NCI-H82 (cell line): ENCODE data around the gene PKP4.
A peak's percentile ranks its signal among the peaks of the same experiment; 100 is the strongest.
"Not testable (repeated sequence)": the region's sequence is repeated elsewhere in the genome, so short reads cannot be mapped to it uniquely, and the experiment has no call there.

Experiments
- DNase-seq: peaks from one replicate; lab custom pipeline; 2025; lab: John Stamatoyannopoulos, UW

Gene PKP4

DNA sequence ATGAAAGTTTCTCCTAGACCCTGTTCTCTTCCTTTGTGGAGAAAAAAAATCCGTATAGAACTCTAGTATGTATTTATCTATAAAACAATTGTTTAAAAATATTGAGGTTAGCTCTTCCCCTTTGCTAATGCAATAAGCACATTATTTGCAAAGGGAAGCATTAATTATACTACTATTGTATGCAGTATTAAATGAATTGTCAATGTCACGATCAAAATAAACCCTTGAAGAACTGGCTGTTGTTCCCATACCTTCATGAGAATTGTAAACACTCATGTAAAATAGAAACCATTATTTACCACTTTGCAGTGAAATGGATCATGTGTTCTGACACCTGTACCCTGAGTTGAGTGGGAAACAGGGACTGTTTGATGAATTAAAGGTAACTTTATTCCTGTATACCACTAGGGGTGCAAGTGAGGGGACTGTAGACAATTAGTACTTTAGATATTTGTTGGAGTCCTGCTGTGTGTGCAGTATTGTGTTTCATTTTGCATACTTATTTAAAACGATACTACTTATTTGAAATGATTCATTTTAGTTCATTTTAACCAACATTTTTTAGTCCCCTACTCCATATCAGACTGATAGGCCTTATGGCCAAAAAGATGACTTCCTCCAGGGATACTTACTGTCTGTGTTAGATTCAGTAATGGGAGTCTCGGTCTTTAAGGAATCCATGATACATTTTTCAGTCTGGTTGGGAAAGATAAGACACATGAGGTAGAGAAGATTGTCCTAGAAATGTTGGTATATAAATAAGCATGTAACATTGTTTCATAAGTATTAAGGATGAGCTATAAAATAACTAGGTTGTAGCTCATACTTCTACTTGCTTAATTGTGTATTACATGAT lies 7.9 kb downstream of the PKP4 start:
- peak; percentile 42 for DNase-seq

- DNase-seq = no peak
These were observed 10.5 kb downstream of the PKP4 start for GRCh38 chr2:158467248-158467647.

- DNase-seq = not testable (repeated sequence)
These were observed 16.1 kb downstream of the PKP4 start for GRCh38 chr2:158472829-158473228.

- not testable (repeated sequence) for DNase-seq
These were observed 16.5 kb downstream of the PKP4 start for GRCh38 chr2:158473300-158473699.

DNA sequence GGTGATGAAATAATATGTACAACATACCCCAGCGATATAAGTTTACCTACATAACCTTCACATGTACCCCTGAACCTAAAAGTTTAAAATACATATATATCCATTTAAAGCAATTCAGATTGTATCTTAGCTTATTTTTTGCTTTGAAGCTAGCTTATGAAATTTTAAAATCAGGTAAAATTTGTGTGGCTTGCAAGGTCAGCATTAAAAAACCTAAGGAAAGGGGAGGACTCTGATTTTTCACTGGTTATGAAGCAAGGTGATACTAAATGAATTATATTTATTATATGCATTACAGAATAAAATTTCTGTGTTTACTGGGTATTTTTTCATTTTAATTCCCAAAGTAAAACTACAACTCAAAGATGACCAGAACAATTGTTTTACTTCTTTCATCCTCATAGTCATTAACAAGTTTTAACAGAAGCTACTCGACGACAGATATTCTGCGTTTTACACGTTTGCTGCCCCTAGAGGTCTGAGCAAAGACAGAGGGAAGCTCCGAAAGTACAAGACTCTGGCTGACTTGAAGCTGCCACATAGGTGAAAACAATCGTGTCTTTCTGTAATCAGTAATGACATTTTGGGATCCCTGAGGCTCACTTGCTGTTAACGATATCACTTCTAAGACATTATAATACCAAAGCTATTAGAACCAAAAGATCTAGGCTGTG lies 17.1 kb downstream of the PKP4 start:
- peak; percentile 43 for DNase-seq

- DNase-seq = not testable (repeated sequence)
These were observed 17.8 kb downstream of the PKP4 start for GRCh38 chr2:158474526-158475011.

DNA sequence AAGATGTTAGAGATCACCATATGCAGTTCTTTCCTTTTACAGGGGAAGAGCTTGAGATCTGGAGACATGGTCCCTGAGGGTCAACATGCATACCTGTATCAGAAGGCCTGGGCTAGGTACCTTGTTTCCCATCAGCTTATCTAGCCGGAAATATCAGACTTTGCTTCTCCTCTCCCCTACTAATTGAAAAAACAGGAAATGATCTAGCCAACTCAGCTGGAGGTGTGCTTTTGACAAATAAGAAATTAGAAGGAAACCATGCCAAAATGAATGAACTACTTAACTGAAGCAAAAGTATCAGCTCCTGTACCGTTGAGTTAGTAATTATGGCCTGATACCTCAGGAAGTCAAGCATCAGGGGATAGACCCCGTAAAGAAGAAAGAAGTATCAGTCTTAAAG lies 20.4 kb downstream of the PKP4 start:
- no peak for DNase-seq

DNA sequence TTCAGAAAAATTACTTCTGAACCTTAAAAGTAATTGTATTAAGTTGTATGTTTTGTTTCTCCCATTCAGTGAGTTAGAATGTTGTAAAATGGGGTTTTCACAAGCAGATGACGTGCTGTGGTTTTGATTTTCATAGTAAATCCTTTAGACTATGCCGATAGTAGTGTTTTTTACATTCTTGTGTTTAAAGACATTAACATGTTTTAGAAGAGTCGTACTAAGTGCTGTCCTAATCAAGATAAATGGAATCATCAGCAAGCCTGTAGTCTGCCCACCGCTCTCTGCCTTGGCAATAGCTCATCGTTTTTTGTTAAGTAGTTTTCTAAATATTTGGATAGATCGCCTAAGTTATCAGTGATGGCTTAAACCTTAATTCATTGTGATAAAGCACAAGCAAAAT lies 21.5 kb downstream of the PKP4 start:
- DNase-seq = no peak

DNA sequence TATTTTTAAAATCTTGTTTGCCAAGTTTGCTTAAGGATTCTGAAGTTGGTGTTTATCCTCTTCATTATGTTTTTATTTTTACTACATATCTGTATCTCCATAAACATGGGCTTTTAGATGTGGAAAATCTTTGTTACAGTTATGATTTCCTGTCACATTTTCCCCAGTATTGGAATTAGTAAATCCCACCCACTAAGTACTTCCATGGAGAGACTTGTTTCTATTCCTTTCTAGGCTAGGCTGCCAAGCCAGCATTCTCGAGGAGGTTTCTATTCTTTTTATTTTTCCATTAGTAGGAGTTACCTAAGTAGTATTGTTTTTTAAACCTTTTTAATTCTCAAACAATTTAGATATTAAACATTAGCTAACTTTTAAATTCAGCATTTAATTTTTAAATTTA lies 22.1 kb downstream of the PKP4 start:
- DNase-seq = no peak

DNA sequence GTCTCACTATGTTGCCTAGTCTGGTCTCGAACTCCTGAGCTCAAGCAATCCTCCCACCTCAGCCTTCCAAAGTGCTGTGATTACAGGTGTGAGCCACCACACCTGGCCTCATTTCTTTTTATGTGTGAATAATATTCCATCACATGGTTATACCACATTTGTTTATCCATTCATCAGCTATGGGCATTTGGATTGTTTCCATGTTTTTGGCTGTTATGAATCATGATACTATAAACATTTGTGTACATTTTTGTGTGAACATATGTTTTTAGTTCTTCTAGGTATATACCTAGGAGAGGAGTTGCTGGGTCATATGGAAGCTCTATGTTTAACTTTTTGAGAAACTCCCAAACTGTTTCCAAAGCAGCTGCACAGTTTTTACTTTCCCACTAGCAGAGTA lies 24.4 kb downstream of the PKP4 start:
- DNase-seq = no peak

DNA sequence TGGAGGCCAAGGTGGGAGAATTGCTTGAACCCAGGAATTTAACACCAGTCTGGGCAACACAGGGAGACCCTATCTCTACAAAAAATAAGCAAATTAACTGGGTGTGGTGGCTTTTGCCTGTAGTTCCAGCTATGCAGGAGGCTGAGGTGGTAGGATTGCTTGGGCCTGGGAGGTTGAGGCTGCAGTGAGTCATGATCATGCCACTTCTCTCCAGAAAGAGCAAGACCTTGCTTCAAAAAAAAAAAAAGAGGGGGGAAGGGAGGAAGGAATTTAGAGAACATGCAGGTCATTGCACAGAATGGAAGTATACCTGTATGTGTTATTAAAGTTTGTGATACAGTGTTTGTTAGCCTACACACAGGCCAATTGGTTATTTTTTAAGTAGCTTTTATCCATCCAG lies 25.8 kb downstream of the PKP4 start:
- DNase-seq = no peak

GRCh38 chr2:158484892-158485556 lies 28.3 kb downstream of the PKP4 start:
- DNase-seq = no peak

DNA sequence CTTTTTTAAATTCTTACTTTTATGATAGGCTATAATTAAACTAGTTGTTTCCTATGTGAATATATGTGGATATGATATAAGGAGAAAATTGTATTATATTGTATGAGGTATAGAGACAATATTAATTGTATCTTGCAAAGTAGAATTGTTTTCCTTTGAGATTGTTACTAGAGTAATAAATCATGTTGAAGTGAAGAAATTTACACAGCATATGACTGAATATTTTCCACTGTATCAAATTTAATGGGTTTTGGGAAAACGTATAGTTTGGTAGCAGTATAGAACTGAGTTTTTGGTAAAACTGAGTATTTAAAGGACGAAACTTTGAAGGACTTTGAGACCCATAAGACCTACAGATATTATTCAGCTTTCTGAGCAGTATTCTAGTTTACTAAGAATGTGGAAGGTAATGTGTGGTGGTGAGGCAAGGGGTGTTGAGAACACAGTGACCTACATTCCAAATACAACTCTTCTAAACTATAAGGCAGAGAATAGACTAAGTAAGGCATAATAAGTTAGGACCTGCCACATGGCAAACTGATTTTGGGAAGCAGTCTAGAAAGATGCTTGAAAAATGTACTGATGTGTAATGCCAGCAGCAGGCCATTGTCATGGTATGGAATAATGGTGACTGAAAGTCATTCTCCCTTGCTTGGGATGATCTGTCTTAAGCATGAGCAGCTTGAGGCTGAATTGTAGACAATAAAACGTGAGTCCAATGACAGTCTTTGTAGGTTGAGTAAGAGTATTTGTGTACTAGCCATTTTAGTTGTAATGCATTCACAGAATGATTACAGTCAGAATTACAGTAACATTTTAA lies 29.6 kb downstream of the PKP4 start:
- DNase-seq = no peak

- no peak for DNase-seq
These were observed 30.2 kb downstream of the PKP4 start for GRCh38 chr2:158486970-158487325.

DNA sequence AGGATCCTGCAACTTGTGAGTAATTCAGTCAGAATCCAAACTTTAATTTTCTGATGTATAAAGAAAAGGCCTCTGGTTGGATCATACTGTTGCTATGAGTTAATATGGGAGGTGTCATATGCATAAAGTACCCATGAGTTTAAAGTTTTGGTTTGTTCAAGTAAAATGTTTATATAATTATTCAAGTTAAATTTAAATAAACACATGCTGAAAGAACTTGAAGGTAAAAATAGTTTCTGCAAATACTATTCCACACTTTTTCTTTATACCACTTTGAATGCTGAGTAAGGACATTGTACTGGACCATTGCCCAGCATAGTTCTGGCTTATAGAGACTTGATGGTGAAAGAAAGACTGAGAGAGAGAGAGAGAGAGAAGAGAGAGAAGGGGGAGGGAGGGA lies 30.7 kb downstream of the PKP4 start:
- no peak for DNase-seq

DNA sequence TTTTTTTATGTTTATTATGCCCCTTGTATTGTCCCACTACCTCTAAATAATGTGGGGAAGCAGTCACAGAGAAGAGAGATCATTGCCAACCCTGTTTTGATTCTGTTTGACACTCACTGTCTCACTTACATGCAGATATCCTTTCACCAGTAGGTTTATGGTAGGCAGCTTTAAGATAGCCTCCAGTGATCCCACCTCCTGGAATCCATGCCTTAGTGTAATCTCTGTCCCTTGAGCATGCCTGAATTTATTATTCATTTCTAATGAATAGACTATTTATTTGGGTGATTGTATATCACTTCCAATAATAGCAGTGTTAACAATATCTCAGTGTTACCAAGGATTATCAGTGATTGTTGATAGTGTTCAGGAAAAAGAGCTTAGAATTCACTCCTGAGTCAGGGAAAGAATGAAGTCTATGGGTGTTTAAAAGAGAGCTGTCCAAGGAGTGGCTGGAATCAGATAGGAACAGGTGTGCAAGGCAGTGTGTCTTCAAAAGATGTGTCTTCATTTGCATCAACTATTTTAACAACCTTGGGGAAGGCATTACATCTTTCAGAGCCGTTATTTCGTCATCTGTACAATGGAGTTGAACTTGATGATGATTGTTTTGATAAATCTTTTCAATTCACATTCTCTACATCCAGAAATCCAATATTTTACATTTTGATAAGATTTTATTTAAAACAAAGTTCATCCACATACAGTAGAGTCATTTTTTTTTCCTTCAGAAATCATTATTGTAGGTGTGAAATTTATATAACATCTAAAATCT lies 31.9 kb downstream of the PKP4 start:
- DNase-seq = peak; percentile 18

GRCh38 chr2:158489366-158490112 lies 32.8 kb downstream of the PKP4 start:
- peak; percentile 42 for DNase-seq

DNA sequence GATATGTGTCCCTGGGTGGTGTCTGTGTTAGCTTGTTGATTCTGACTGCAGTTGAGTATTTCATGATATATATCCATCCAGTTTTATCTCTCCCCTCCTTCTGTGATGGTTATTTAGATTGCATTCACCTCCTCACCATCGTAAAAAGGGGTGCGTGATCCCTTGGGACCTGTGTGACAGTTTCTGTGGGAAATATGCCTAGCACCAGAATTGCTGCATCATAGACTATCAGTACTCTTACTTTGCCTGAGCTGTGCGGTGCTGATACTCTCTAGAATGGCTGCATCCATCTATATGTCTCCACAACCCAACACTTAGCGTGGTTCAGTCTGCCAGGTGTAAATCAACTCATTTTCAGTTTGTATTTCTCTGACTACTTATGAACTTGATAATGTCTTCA lies 34.3 kb downstream of the PKP4 start:
- no peak for DNase-seq

DNA sequence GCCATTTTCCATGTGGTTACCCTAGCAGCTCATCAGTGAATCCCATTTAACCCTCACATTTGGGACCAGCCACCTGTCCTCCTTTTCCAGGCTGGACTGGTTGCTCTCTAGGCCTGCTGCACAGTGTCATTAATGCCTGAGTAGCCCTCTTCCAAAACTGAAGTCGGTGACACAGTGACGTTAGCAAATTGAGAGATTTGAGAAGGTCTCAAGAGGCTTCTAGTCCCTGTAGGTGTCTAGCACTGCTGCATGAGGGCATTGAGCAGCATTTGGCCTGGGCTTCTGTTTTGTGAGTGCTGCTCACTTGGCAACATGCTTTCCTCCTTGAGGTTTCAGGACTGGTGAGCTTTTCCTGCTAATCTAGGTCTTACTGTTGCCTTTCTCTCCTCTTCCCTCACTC lies 36.7 kb downstream of the PKP4 start:
- DNase-seq = peak; percentile 89

DNA sequence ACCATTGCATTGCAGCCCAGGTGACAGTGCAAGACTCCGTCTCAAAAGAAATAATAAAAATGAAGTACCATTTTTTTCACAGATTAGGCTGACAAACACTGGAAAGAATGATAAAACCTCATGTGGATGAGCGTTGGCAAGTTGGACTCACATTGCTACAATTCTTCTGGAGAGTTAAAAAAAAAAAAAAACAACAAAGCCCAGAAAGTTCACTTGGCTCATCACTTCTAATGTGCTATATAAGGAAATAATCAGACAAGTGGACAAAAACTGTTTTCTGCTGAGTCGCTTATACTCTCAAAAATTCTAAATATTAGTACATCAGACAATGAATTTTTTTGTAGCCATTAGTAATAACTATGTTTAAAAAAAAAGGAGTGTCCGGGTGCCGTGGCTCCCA lies 38.4 kb downstream of the PKP4 start:
- no peak for DNase-seq

GRCh38 chr2:158496986-158497385 lies 40.2 kb downstream of the PKP4 start:
- no peak for DNase-seq
